ENCODE measurements around the gene TRAPPC14.
"Not testable (repeated sequence)": the region's sequence is repeated elsewhere in the genome, so short reads cannot be mapped to it uniquely, and the experiment has no call there.

DNA sequence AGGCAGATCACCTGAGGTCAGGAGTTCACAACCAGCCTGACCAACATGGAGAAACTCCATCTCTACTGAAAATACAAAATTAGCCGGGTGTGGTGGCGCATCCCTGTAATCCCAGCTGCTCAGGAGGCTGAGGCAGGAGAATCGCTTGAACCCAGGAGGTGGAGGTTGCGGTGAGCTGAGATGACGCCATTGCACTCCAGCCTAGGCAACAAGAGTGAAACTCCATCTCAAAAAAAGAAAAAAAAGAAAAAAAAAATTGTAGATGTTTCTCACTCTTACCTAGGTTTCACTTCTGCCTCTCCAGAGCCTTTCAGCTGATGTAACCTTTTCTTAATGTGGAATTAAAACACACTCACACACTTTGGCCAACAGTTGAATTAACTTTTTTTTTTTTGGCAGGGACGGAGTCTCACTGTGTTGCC, 37.4 kb upstream of the TRAPPC14 start:
- TF ChIP-seq SUZ12 (IDR thresholded peaks at IDR 0.05; ENCODE audit: extremely low read depth, insufficient read depth, insufficient read length); ZNF274 (IDR thresholded peaks at IDR 0.05; ENCODE audit: low read depth, low read length): not testable (repeated sequence)
